HCT116 (cell line): Measurements from ENCODE around the gene TM4SF20. TPM values are rescaled to one million over a fixed set of nuclear protein-coding genes. Genes with fewer than 3 reads are reported as not detected.
A peak's percentile ranks its signal among the peaks of the same experiment; 100 is the strongest.

Source experiments
- ATAC-seq: fragments of 200-7000 bp; cut with Tn5 transposase; 2 replicates; pipeline ENCODE4 v1.9.1; 2020; ENCODE audit warnings: mild to moderate bottlenecking, moderate library complexity
- BruUV-seq: library from RNA; stranded (reverse); fragments of 400-500 nt; replicated peaks from 2 replicates; lab custom pipeline; 2021; lab: Mats Ljungman, UMichigan
- CTCF ChIA-PET: fragments of 300-600 bp; sonication (Branson Sonifier 250); formaldehyde crosslinking; loops from one replicate; lab custom pipeline; 2021; ENCODE audit warnings: antibody characterized with exemption; lab: Charles Lee
- POLR2A ChIA-PET: fragments of 300-600, 350-600 bp; sonication (Branson Sonifier 250); formaldehyde crosslinking; loops from one replicate; lab custom pipeline; 2021; ENCODE audit warnings: antibody characterized with exemption; lab: Charles Lee
- RAD21 ChIA-PET, 2 experiments: fragments of 300-600 bp; sonication (Branson Sonifier 250); formaldehyde crosslinking; loops; one replicate each; lab custom pipeline; 2023; ENCODE audit warnings: low total read pairs in 2 of 2; ENCODE audit not compliant: uncharacterized antibody in 2 of 2, unreplicated experiment in 2 of 2, low non-redundant PET in 1 of 2; lab: Charles Lee
- DNase-seq: peaks from one replicate; pipeline ENCODE4 v3.0.0-alpha.2; 2010; ENCODE audit warnings: low read depth, low spot score
- H2AFZ ChIP-seq: fragments of 200-600 bp; shearing (Covaris generic), sonication (generic); 2 replicates; pipeline ENCODE4 v1.6.1; 2017; ENCODE audit warnings: low read depth, mixed run types, mixed read lengths, antibody characterized with exemption, low read length; ENCODE audit not compliant: poor library complexity, severe bottlenecking
- H3K27ac ChIP-seq: 2 replicates; pipeline ENCODE4 v1.5.1; 2012; ENCODE audit warnings: low read depth, low read length
- H3K27me3 ChIP-seq: fragments of 200-600 bp; sonication (generic); 2 replicates; pipeline ENCODE4 v1.6.1; 2016; ENCODE audit warnings: mixed run types, low read length, mixed read lengths; ENCODE audit not compliant: insufficient read depth
- H3K36me3 ChIP-seq, 2 experiments: fragments of 200-500 bp in 1 of 2; fragments of 200-600 bp in 1 of 2; sonication (Bioruptor generic) in 1 of 2; sonication (generic) in 1 of 2; 2 replicates each; pipeline versions ENCODE4 v1.5.1 to v1.6.1; 2014 to 2016; ENCODE audit warnings: low read length in 2 of 2, inconsistent platforms in 1 of 2, mixed read lengths in 1 of 2, mixed run types in 1 of 2; ENCODE audit not compliant: insufficient read depth in 2 of 2, control insufficient read depth in 1 of 2
- H3K4me1 ChIP-seq, 2 experiments: fragments of 200-600 bp in 1 of 2; sonication (generic) in 1 of 2; 2 replicates each; pipeline versions ENCODE4 v1.5.1 to v1.6.1; 2012 to 2017; ENCODE audit warnings: low read length in 2 of 2, inconsistent platforms in 1 of 2, mild to moderate bottlenecking in 1 of 2, mixed read lengths in 1 of 2, mixed run types in 1 of 2, moderate library complexity in 1 of 2; ENCODE audit not compliant: insufficient read depth in 2 of 2, control insufficient read depth in 1 of 2
- H3K4me2 ChIP-seq: fragments of 200-600 bp; sonication (generic); 2 replicates; pipeline ENCODE4 v1.6.1; 2017; ENCODE audit warnings: mixed run types, low read length, mixed read lengths
- H3K4me3 ChIP-seq, 2 experiments: fragments of 200-600 bp in 1 of 2; sonication (generic) in 1 of 2; replicated peaks in 1 of 2; 2 replicates each; pipeline ENCODE4 v1.5.1; 2011 to 2016; ENCODE audit warnings: low read length in 2 of 2, control low read depth in 1 of 2, low read depth in 1 of 2, mild to moderate bottlenecking in 1 of 2, mixed read lengths in 1 of 2, mixed run types in 1 of 2
- H3K79me2 ChIP-seq: fragments of 200-600 bp; sonication (generic); 2 replicates; pipeline ENCODE4 v1.6.1; 2017; ENCODE audit warnings: mild to moderate bottlenecking, mixed run types, low read length, moderate library complexity, mixed read lengths; ENCODE audit not compliant: insufficient read depth
- H3K9ac ChIP-seq: fragments of 200-600 bp; sonication (generic); 2 replicates; pipeline ENCODE4 v1.6.1; 2016; ENCODE audit warnings: low read length, mixed read lengths
- H3K9me2 ChIP-seq: fragments of 200-600 bp; sonication (generic), shearing (Covaris generic); 2 replicates; pipeline ENCODE4 v1.6.1; 2017; ENCODE audit warnings: mixed run types, mild to moderate bottlenecking, moderate library complexity; ENCODE audit not compliant: insufficient read depth
- H3K9me3 ChIP-seq, 2 experiments: fragments of 200-500 bp in 1 of 2; fragments of 200-600 bp in 1 of 2; sonication (Bioruptor generic) in 1 of 2; sonication (generic) in 1 of 2; 2 replicates each; pipeline ENCODE4 v1.6.1; 2014 to 2017; ENCODE audit warnings: low read length in 2 of 2, mixed read lengths in 2 of 2, inconsistent platforms in 1 of 2, low read depth in 1 of 2, mild to moderate bottlenecking in 1 of 2, mixed run types in 1 of 2, moderate library complexity in 1 of 2; ENCODE audit not compliant: control insufficient read depth in 1 of 2, insufficient read depth in 1 of 2
- H4K20me1 ChIP-seq: fragments of 200-600 bp; sonication (generic), shearing (Covaris generic); 2 replicates; pipeline ENCODE4 v1.6.1; 2017; ENCODE audit warnings: mixed run types, mild to moderate bottlenecking, moderate library complexity; ENCODE audit not compliant: insufficient read depth
- CBX3 ChIP-seq: IDR thresholded peaks from 2 replicates; pipeline ENCODE4 v1.6.1; 2012; ENCODE audit warnings: low read depth
- EZH2phosphoT487 ChIP-seq: fragments of 200-600 bp; IDR thresholded peaks from 2 replicates; pipeline ENCODE4 v1.6.1; 2018; ENCODE audit warnings: antibody characterized with exemption, borderline replicate concordance
- FOSL1 ChIP-seq: IDR thresholded peaks from 2 replicates; pipeline ENCODE4 v1.6.1; 2012; ENCODE audit warnings: low read depth
- JUND ChIP-seq: IDR thresholded peaks from 2 replicates; pipeline ENCODE4 v1.6.1; 2012
- SP1 ChIP-seq: IDR thresholded peaks from 2 replicates; pipeline ENCODE4 v1.6.1; 2012; ENCODE audit warnings: low read depth
- SRF ChIP-seq: IDR thresholded peaks from 2 replicates; pipeline ENCODE4 v1.6.1; 2012; ENCODE audit warnings: low read depth
- YY1 ChIP-seq: IDR thresholded peaks from 2 replicates; pipeline ENCODE4 v1.6.1; 2011; ENCODE audit warnings: low read length, low read depth, moderate library complexity, mild to moderate bottlenecking; ENCODE audit not compliant: insufficient replicate concordance; ENCODE audit errors: extremely low read depth
- intact Hi-C: fragments of 100-400 bp; cut with micrococcal nuclease; formaldehyde crosslinking; loops from 2 replicates; pipeline ENCODE4 v1.10.0; 2022
- total RNA-seq: library from RNA; stranded (reverse); gene quantifications from one replicate; pipeline ENCODE4 v1.2.1, GENCODE V29; 2021; ENCODE audit not compliant: unreplicated experiment
- TF ChIP-seq, protein P1 (sequence below): IDR thresholded peaks from 2 replicates; pipeline ENCODE4 v1.6.1; 2011; ENCODE audit warnings: mild to moderate bottlenecking, low read length, moderate library complexity; ENCODE audit not compliant: insufficient replicate concordance; ENCODE audit errors: extremely low read depth
- TF ChIP-seq, protein P2 (sequence below): IDR thresholded peaks from 2 replicates; pipeline ENCODE4 v1.6.1; 2012
- TF ChIP-seq, protein P3 (sequence below): IDR thresholded peaks from 2 replicates; pipeline ENCODE4 v1.6.1; 2012; ENCODE audit warnings: low read depth
- TF ChIP-seq, protein P4 (sequence below): IDR thresholded peaks from 2 replicates; pipeline ENCODE4 v1.6.1; 2012

The TM4SF20 gene
- total RNA-seq, 1 experiment from 2014 or later: not detected

DNA sequence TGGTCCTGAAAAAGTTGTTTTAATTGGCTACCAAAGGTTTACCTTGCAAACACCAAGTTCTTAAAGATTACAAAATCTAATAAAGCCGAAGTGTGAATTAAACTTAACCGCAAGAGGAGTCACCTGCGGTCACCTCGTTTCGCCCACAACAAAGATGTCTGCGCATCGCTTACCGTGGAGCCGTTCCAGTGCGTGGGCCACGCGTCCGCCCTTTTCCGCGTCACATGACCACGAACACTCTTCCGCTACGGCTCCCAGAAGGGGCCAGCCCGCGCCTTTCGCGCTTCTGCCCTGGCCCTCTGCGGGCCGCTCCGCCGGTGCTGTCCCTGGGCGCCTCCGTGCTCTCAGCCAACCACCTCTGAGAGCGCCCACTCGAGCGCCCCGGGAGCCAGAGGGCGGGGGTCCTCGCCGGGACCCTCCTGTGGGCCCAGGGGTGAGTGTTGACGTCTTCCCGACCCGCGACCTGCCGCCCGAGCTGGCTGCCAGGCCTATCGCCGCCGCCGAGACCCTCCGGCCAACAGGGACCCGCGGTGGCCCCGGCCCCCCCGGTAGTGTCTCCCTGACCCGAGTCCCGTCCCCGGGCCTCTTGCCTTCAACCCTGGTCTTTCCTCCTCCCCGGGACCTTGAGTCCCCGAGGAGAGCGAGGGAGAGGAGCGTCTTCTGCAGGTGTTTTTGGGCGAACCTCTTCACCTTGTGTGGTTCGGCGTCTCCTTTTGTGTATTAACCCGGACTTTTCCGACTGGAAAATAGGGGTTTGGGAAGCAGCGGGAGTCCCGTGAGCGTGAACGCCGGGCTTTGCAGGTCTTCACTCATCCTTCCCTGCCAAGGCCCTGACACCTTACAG, 53.9 kb downstream of the TM4SF20 start, which contains the start of gene MFF (continued):
- TF ChIP-seq, protein P1, sequence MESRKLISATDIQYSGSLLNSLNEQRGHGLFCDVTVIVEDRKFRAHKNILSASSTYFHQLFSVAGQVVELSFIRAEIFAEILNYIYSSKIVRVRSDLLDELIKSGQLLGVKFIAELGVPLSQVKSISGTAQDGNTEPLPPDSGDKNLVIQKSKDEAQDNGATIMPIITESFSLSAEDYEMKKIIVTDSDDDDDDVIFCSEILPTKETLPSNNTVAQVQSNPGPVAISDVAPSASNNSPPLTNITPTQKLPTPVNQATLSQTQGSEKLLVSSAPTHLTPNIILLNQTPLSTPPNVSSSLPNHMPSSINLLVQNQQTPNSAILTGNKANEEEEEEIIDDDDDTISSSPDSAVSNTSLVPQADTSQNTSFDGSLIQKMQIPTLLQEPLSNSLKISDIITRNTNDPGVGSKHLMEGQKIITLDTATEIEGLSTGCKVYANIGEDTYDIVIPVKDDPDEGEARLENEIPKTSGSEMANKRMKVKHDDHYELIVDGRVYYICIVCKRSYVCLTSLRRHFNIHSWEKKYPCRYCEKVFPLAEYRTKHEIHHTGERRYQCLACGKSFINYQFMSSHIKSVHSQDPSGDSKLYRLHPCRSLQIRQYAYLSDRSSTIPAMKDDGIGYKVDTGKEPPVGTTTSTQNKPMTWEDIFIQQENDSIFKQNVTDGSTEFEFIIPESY: peak; percentile 79
- TF ChIP-seq, protein P2, sequence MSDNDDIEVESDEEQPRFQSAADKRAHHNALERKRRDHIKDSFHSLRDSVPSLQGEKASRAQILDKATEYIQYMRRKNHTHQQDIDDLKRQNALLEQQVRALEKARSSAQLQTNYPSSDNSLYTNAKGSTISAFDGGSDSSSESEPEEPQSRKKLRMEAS: peak; percentile 99

DNA sequence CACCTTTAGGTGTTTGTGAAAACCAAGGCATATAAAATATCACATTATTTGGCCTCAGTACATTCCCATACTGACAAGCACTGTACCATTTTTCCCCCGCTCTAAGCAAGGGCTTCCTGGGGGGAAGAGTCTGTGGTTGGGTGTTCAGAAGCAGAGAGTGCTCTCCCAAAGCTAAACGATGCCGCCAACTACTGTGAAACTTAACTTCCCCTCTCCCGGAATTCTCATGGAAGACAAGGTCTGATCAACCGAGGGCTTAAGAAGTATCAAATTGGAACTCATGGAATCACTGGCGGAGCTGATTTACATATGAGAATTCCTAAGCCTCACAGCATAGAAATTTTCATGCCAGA, 54.5 kb downstream of the TM4SF20 start:
- DNase-seq (peak; percentile 16), ATAC-seq (peak; percentile 54)
- CTCF ChIA-PET: no interaction called here
- H3K36me3 ChIP-seq: no peaks in the 10 kb centered on the region; a peak in 1 of 4 replicates
- POLR2A ChIA-PET: no interaction called here
- peaks cover 46% of the 10 kb centered on the region for H3K79me2 ChIP-seq
- peak overlapping the region; percentile 93 for H2AFZ ChIP-seq
- intact Hi-C loops: no loop called here
- peak overlapping the region; percentile 78 to 89 for H3K4me3 ChIP-seq
- TF ChIP-seq, protein P1: no peak
- TF ChIP-seq JUND (no peak), CBX3 (no peak), YY1 (no peak), SRF (no peak), SP1 (no peak), EZH2phosphoT487 (no peak), FOSL1 (no peak)
- TF ChIP-seq, protein P3, sequence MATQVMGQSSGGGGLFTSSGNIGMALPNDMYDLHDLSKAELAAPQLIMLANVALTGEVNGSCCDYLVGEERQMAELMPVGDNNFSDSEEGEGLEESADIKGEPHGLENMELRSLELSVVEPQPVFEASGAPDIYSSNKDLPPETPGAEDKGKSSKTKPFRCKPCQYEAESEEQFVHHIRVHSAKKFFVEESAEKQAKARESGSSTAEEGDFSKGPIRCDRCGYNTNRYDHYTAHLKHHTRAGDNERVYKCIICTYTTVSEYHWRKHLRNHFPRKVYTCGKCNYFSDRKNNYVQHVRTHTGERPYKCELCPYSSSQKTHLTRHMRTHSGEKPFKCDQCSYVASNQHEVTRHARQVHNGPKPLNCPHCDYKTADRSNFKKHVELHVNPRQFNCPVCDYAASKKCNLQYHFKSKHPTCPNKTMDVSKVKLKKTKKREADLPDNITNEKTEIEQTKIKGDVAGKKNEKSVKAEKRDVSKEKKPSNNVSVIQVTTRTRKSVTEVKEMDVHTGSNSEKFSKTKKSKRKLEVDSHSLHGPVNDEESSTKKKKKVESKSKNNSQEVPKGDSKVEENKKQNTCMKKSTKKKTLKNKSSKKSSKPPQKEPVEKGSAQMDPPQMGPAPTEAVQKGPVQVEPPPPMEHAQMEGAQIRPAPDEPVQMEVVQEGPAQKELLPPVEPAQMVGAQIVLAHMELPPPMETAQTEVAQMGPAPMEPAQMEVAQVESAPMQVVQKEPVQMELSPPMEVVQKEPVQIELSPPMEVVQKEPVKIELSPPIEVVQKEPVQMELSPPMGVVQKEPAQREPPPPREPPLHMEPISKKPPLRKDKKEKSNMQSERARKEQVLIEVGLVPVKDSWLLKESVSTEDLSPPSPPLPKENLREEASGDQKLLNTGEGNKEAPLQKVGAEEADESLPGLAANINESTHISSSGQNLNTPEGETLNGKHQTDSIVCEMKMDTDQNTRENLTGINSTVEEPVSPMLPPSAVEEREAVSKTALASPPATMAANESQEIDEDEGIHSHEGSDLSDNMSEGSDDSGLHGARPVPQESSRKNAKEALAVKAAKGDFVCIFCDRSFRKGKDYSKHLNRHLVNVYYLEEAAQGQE: no peak
- TF ChIP-seq, protein P4, sequence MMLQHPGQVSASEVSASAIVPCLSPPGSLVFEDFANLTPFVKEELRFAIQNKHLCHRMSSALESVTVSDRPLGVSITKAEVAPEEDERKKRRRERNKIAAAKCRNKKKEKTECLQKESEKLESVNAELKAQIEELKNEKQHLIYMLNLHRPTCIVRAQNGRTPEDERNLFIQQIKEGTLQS: no peak
- TF ChIP-seq, protein P2: no peak
- RAD21 ChIA-PET: no interaction called here
- H3K27me3 ChIP-seq: no peaks in the 10 kb centered on the region
- H4K20me1 ChIP-seq: no peaks in the 10 kb centered on the region
- no peaks in the 10 kb centered on the region for H3K9me3 ChIP-seq
- peaks cover 5 to 24% of the 10 kb centered on the region in 2 experiments; a peak in 3 of 4 replicates for H3K4me1 ChIP-seq
- H3K4me2 ChIP-seq: peak overlapping the region; percentile 95
- H3K9ac ChIP-seq: peak overlapping the region; percentile 90
- H3K27ac ChIP-seq: peak overlapping the region; percentile 89
- BruUV-seq: TSS peak; percentile 91
- H3K9me2 ChIP-seq: no peaks in the 10 kb centered on the region
